T-helper 17 cell (primary cell): ENCODE data around the gene POU2F1. TPM values are rescaled to one million over a fixed set of nuclear protein-coding genes. Genes with fewer than 3 reads are reported as not detected.

Source experiments
- ATAC-seq: fragments of 150-1000 bp; cut with Tn5 transposase; 2 replicates; pipeline ENCODE4 v1.10.0; 2021; ENCODE audit warnings: mild to moderate bottlenecking, moderate library complexity
- DNase-seq, 3 donors: peaks; one replicate each; pipeline versions ENCODE4 v3.0.0 to v3.0.0-alpha.2; 2020 to 2021
- H3K9me3 ChIP-seq: one replicate; pipeline ENCODE4 v1.7.0; 2013; ENCODE audit warnings: low read length, mild to moderate bottlenecking; ENCODE audit not compliant: control insufficient read depth, poor library complexity, severe bottlenecking
- H3K27ac Mint-ChIP-seq: one replicate; pipeline ENCODE4 v1.8.0; 2022; ENCODE audit warnings: mild to moderate bottlenecking, moderate library complexity, mixed read lengths
- H3K27me3 Mint-ChIP-seq: one replicate; pipeline ENCODE4 v1.8.0; 2022; ENCODE audit warnings: mixed read lengths
- H3K36me3 Mint-ChIP-seq: one replicate; pipeline ENCODE4 v1.8.0; 2022; ENCODE audit warnings: low read depth, mixed read lengths
- H3K4me1 Mint-ChIP-seq: one replicate; pipeline ENCODE4 v1.8.0; 2022; ENCODE audit warnings: mild to moderate bottlenecking, mixed read lengths
- H3K4me3 Mint-ChIP-seq: one replicate; pipeline ENCODE4 v1.8.0; 2022; ENCODE audit warnings: mild to moderate bottlenecking, moderate library complexity, mixed read lengths
- total RNA-seq, 4 donors: library from RNA in 2 of 4; stranded (reverse) in 2 of 4; gene quantifications; one replicate each; pipeline ENCODE4 v1.2.3 and lab custom pipeline; 2022 to 2026

The POU2F1 gene
- total RNA-seq, 2 donors from 2014 or later, result 28.7 to 31.2 TPM

GRCh38 chr1:167401260-167401873 lies 180.7 kb downstream of the POU2F1 start:
- H3K27ac Mint-ChIP-seq, result no peak overlapping the region

GRCh38 chr1:167404161-167404888 lies 183.6 kb downstream of the POU2F1 start:
- DNase-seq (no peak), ATAC-seq (no peak)
- no peaks in the 10 kb centered on the region for H3K9me3 ChIP-seq
- Mint-ChIP-seq H3K27ac (peak overlapping the region; percentile 37), H3K4me3 (no peak overlapping the region), H3K4me1 (peaks cover 6% of the 10 kb centered on the region), H3K27me3 (no peaks in the 10 kb centered on the region), H3K36me3 (peaks cover 3% of the 10 kb centered on the region)

More at GRCh38 chr1:167401260-167401873, 180.7 kb downstream of the POU2F1 start:
- Mint-ChIP-seq H3K4me3 (no peak overlapping the region), H3K36me3 (peaks cover 6% of the 10 kb centered on the region), H3K27me3 (no peaks in the 10 kb centered on the region), H3K4me1 (peaks cover 9% of the 10 kb centered on the region)
- peak; percentile 55 for ATAC-seq
- peak in 2 of 3 donors; percentile 23 for DNase-seq
- H3K9me3 ChIP-seq, result no peaks in the 10 kb centered on the region

- peak overlapping the region; percentile 37 for H3K27ac Mint-ChIP-seq
- H3K4me1 Mint-ChIP-seq, result peaks cover 6% of the 10 kb centered on the region
- no peak overlapping the region for H3K4me3 Mint-ChIP-seq
- peaks cover 7% of the 10 kb centered on the region for H3K36me3 Mint-ChIP-seq
- no peak for DNase-seq
- ATAC-seq, result no peak
- H3K9me3 ChIP-seq, result no peaks in the 10 kb centered on the region
- no peaks in the 10 kb centered on the region for H3K27me3 Mint-ChIP-seq
Measured at GRCh38 chr1:167404908-167405307, 184.2 kb downstream of the POU2F1 start.

GRCh38 chr1:167408355-167408754 lies 187.7 kb downstream of the POU2F1 start:
- peaks cover 8% of the 10 kb centered on the region for H3K36me3 Mint-ChIP-seq

GRCh38 chr1:167409183-167409582 lies 188.5 kb downstream of the POU2F1 start:
- Mint-ChIP-seq H3K36me3 (peaks cover 8% of the 10 kb centered on the region), H3K27me3 (no peaks in the 10 kb centered on the region), H3K27ac (peak overlapping the region; percentile 19), H3K4me3 (no peak overlapping the region), H3K4me1 (peaks cover 12% of the 10 kb centered on the region)
- ATAC-seq, result no peak
- no peaks in the 10 kb centered on the region for H3K9me3 ChIP-seq
- no peak for DNase-seq

More at GRCh38 chr1:167408355-167408754, 187.7 kb downstream of the POU2F1 start:
- H3K9me3 ChIP-seq, result no peaks in the 10 kb centered on the region
- ATAC-seq (no peak), DNase-seq (no peak)
- H3K4me3 Mint-ChIP-seq, result no peak overlapping the region
- no peaks in the 10 kb centered on the region for H3K27me3 Mint-ChIP-seq
- H3K27ac Mint-ChIP-seq, result no peak overlapping the region
- H3K4me1 Mint-ChIP-seq, result peaks cover 13% of the 10 kb centered on the region

GRCh38 chr1:167412072-167412471 lies 191.4 kb downstream of the POU2F1 start:
- H3K36me3 Mint-ChIP-seq, result peaks cover 13% of the 10 kb centered on the region
- ATAC-seq, result no peak
- no peak for DNase-seq
- H3K9me3 ChIP-seq, result no peaks in the 10 kb centered on the region
- peaks cover 10% of the 10 kb centered on the region for H3K4me1 Mint-ChIP-seq
- H3K27me3 Mint-ChIP-seq, result no peaks in the 10 kb centered on the region
- H3K27ac Mint-ChIP-seq, result peak overlapping the region; percentile 27
- H3K4me3 Mint-ChIP-seq, result no peak overlapping the region

- no peak for ATAC-seq
- Mint-ChIP-seq H3K27me3 (no peaks in the 10 kb centered on the region), H3K4me1 (peaks cover 11% of the 10 kb centered on the region), H3K36me3 (peaks cover 13% of the 10 kb centered on the region), H3K4me3 (no peak overlapping the region), H3K27ac (no peak overlapping the region)
- DNase-seq, result no peak
- H3K9me3 ChIP-seq, result no peaks in the 10 kb centered on the region
Measured at GRCh38 chr1:167412920-167413319, 192.2 kb downstream of the POU2F1 start.

GRCh38 chr1:167413328-167413727 lies 192.6 kb downstream of the POU2F1 start:
- H3K36me3 Mint-ChIP-seq, result peaks cover 13% of the 10 kb centered on the region
- H3K27me3 Mint-ChIP-seq, result no peaks in the 10 kb centered on the region
- H3K4me3 Mint-ChIP-seq, result no peak overlapping the region
- no peak for ATAC-seq
- H3K4me1 Mint-ChIP-seq, result peaks cover 14% of the 10 kb centered on the region
- DNase-seq, result no peak
- no peak overlapping the region for H3K27ac Mint-ChIP-seq
- no peaks in the 10 kb centered on the region for H3K9me3 ChIP-seq

GRCh38 chr1:167416506-167416905 lies 195.8 kb downstream of the POU2F1 start:
- Mint-ChIP-seq H3K27ac (peak overlapping the region; percentile 57), H3K27me3 (no peaks in the 10 kb centered on the region), H3K4me1 (peaks cover 17% of the 10 kb centered on the region), H3K36me3 (peaks cover 9% of the 10 kb centered on the region), H3K4me3 (no peak overlapping the region)
- no peak for ATAC-seq
- no peak for DNase-seq
- H3K9me3 ChIP-seq, result no peaks in the 10 kb centered on the region

GRCh38 chr1:167418391-167418790 lies 197.7 kb downstream of the POU2F1 start:
- H3K9me3 ChIP-seq, result no peaks in the 10 kb centered on the region
- peaks cover 5% of the 10 kb centered on the region for H3K36me3 Mint-ChIP-seq
- no peaks in the 10 kb centered on the region for H3K27me3 Mint-ChIP-seq
- DNase-seq, result no peak
- H3K4me3 Mint-ChIP-seq, result no peak overlapping the region
- peak overlapping the region; percentile 41 for H3K27ac Mint-ChIP-seq
- ATAC-seq, result no peak
- peaks cover 9% of the 10 kb centered on the region for H3K4me1 Mint-ChIP-seq

- Mint-ChIP-seq H3K36me3 (peaks cover 5% of the 10 kb centered on the region), H3K27me3 (no peaks in the 10 kb centered on the region), H3K4me1 (peaks cover 9% of the 10 kb centered on the region), H3K4me3 (no peak overlapping the region), H3K27ac (no peak overlapping the region)
- no peaks in the 10 kb centered on the region for H3K9me3 ChIP-seq
- no peak for DNase-seq
- ATAC-seq, result no peak
Measured at GRCh38 chr1:167419245-167419644, 198.6 kb downstream of the POU2F1 start.

- peak overlapping the region; percentile 32 for H3K27ac Mint-ChIP-seq
Measured at GRCh38 chr1:167420510-167420909, 199.8 kb downstream of the POU2F1 start.

GRCh38 chr1:167423684-167424619 lies 203.3 kb downstream of the POU2F1 start:
- ATAC-seq, result no peak
- Mint-ChIP-seq H3K4me1 (peaks cover 15% of the 10 kb centered on the region), H3K27ac (no peak overlapping the region), H3K4me3 (peak overlapping the region; percentile 45), H3K27me3 (no peaks in the 10 kb centered on the region), H3K36me3 (no peaks in the 10 kb centered on the region)
- DNase-seq, result no peak
- no peaks in the 10 kb centered on the region for H3K9me3 ChIP-seq

More at GRCh38 chr1:167420510-167420909, 199.8 kb downstream of the POU2F1 start:
- Mint-ChIP-seq H3K4me1 (peaks cover 9% of the 10 kb centered on the region), H3K27me3 (no peaks in the 10 kb centered on the region), H3K36me3 (peaks cover 3% of the 10 kb centered on the region), H3K4me3 (no peak overlapping the region)
- no peak for ATAC-seq
- DNase-seq, result no peak
- no peaks in the 10 kb centered on the region for H3K9me3 ChIP-seq
